Peyer's patch (tissue), 4 donors: ENCODE measurements around the gene DDAH1.

Experiments used
- CTCF ChIP-seq, 6 experiments: fragments of 450-650 bp in 4 of 6; fragments of 200-600 bp in 2 of 6; sonication (generic) in 1 of 6; IDR thresholded peaks; one replicate each; pipeline ENCODE4 v1.5.1; 2017 to 2019; ENCODE audit warnings: antibody characterized with exemption in 6 of 6, mild to moderate bottlenecking in 3 of 6, moderate library complexity in 1 of 6
- POLR2A ChIP-seq, 2 donors: fragments of 450-650 bp; IDR thresholded peaks; one replicate each; pipeline ENCODE4 v1.5.1; 2017; ENCODE audit warnings: antibody characterized with exemption in 2 of 2, mild to moderate bottlenecking in 2 of 2, moderate library complexity in 2 of 2

DNA sequence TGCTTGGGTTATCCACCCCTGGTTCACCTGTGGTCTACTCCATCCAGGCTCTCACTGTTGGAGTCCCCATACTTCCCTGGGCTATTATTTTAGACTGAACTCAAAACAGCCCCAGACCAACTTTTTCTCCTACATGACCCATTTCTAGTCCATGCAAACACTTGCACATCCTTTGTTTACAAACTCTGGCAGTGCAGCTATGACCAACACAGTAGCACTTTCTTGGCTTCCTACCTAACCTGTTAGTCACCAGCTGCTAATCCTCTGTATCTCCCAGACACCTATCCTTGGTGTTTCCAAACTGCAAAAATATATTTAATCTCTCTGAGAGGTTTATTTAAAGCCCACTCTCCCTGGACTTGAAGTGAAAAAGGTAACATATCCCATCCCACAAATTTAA lies 90.8 kb downstream of the DDAH1 start:
- TF ChIP-seq CTCF (IDR thresholded peaks at IDR 0.05) (no peak), POLR2A (IDR thresholded peaks at IDR 0.05) (no peak)
